ENCODE data around the gene BOC. TPM values are rescaled to one million over a fixed set of nuclear protein-coding genes. Genes with fewer than 3 reads are reported as not detected.

The BOC gene
- total RNA-seq: 100 to 1,000 TPM; 103 to 169 (median 105) TPM

DNA sequence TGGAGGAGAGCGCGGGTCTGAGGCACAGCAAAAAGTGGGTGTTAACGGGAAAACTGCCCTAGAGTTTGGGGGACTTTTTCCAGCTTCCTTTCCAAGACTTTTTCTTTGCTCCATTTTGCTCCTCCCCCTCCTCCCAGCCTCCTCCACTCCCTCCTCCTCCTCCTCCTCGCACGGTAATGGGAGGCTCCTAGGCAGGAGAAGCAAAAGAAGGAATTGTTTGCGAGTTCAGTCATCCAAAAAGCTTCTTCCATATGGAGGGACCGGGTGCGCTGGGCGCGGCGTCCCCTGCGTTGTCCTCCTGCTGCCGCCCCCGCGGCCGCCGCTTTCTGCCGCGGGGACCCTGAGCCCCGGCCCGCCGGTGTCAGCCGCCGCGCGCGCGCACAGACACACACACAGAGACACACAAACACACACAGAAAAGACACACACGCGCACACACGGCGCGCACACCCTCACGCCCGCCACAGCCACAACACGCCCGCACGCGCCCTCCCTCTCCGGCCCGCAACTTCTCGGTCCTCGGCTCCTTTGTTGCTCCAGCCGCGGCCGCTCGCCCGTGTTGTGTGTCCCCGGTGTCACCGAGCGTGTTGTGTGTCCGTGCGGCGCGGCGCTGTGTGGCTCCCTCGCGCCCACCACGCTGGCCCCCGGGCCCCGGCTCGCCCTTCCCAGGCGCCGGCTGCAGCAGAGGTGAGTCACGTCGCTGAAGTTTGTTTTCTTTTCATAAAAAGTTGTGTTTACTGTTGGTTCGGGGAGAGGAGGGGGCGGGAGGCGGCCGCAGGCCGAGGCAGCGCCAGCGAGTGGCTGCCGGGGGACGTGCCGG is at the start of gene BOC:
Gene BOC, plus strand, starts transcription at position 228 of the 820 bp plus-strand sequence. CDS start 38,246 bp downstream, outside the sequence.
- Histone ChIP-seq H3K4me1 (no peaks in the 10 kb centered on the region), H3K36me3 (no peaks in the 10 kb centered on the region), H3K4me3 (peak within 1 kb of the TSS; percentile 83 to 87), H3K27me3 (no peaks in the 10 kb centered on the region), H3K27ac (peak within 1 kb of the TSS; percentile 96), H3K9me3 (no peaks in the 10 kb centered on the region)
- TF ChIP-seq, protein P1, sequence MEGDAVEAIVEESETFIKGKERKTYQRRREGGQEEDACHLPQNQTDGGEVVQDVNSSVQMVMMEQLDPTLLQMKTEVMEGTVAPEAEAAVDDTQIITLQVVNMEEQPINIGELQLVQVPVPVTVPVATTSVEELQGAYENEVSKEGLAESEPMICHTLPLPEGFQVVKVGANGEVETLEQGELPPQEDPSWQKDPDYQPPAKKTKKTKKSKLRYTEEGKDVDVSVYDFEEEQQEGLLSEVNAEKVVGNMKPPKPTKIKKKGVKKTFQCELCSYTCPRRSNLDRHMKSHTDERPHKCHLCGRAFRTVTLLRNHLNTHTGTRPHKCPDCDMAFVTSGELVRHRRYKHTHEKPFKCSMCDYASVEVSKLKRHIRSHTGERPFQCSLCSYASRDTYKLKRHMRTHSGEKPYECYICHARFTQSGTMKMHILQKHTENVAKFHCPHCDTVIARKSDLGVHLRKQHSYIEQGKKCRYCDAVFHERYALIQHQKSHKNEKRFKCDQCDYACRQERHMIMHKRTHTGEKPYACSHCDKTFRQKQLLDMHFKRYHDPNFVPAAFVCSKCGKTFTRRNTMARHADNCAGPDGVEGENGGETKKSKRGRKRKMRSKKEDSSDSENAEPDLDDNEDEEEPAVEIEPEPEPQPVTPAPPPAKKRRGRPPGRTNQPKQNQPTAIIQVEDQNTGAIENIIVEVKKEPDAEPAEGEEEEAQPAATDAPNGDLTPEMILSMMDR (IDR thresholded peaks at IDR 0.05): peak in 1 of 4 experiments; percentile 22
- TF ChIP-seq POLR2A (IDR thresholded peaks at IDR 0.05): peak; percentile 49 to 75
- DNase-seq: peak; percentile 51 to 72
- intact Hi-C loops (cut with DNase I; ENCODE audit: low total_unique reads): no loop called here

GRCh38 chr3:113161661-113162060 is 49.7 kb upstream of the BOC start:
- no peak for DNase-seq
- H3K4me3 ChIP-seq: no peak overlapping the region
- H3K27me3 ChIP-seq: no peaks in the 10 kb centered on the region
- TF ChIP-seq POLR2A (IDR thresholded peaks at IDR 0.05): no peak
- TF ChIP-seq, protein P1 (IDR thresholded peaks at IDR 0.05): no peak
- H3K27ac ChIP-seq: no peak overlapping the region
- H3K36me3 ChIP-seq: no peaks in the 10 kb centered on the region
- intact Hi-C loops (cut with DNase I; ENCODE audit: low total_unique reads): no loop called here
- no peaks in the 10 kb centered on the region for H3K9me3 ChIP-seq
- peaks cover 4 to 12% of the 10 kb centered on the region in 2 donors for H3K4me1 ChIP-seq

- Histone ChIP-seq H3K9me3 (no peaks in the 10 kb centered on the region), H3K27me3 (no peaks in the 10 kb centered on the region), H3K4me1 (peaks cover 4 to 19% of the 10 kb centered on the region in 2 donors), H3K27ac (no peak overlapping the region), H3K4me3 (no peak overlapping the region), H3K36me3 (no peaks in the 10 kb centered on the region)
- TF ChIP-seq POLR2A (IDR thresholded peaks at IDR 0.05): no peak
- TF ChIP-seq, protein P1 (IDR thresholded peaks at IDR 0.05): no peak
- intact Hi-C loops (cut with DNase I; ENCODE audit: low total_unique reads): no loop called here
- DNase-seq: no peak
Measured at GRCh38 chr3:113163152-113163551, 48.2 kb upstream of the BOC start.

- Histone ChIP-seq H3K36me3 (no peaks in the 10 kb centered on the region), H3K27ac (peak overlapping the region; percentile 78 to 87), H3K27me3 (no peaks in the 10 kb centered on the region), H3K4me1 (peaks cover 0 to 27% of the 10 kb centered on the region in 2 donors), H3K9me3 (no peaks in the 10 kb centered on the region), H3K4me3 (no peak overlapping the region)
- intact Hi-C loops (cut with DNase I; ENCODE audit: low total_unique reads): no loop called here
- DNase-seq: peak; percentile 47 to 59
- TF ChIP-seq, protein P1 (IDR thresholded peaks at IDR 0.05): no peak
- no peak for TF ChIP-seq POLR2A (IDR thresholded peaks at IDR 0.05)
Measured at GRCh38 chr3:113165841-113166240, 45.5 kb upstream of the BOC start.

- no peak for DNase-seq
- no peaks in the 10 kb centered on the region for H3K9me3 ChIP-seq
- H3K4me3 ChIP-seq: no peak overlapping the region
- peaks cover 0 to 27% of the 10 kb centered on the region in 2 donors for H3K4me1 ChIP-seq
- no peaks in the 10 kb centered on the region for H3K36me3 ChIP-seq
- peak overlapping the region; percentile 78 to 87 for H3K27ac ChIP-seq
- no peaks in the 10 kb centered on the region for H3K27me3 ChIP-seq
- intact Hi-C loops (cut with DNase I; ENCODE audit: low total_unique reads): no loop called here
- no peak for TF ChIP-seq POLR2A (IDR thresholded peaks at IDR 0.05)
- TF ChIP-seq, protein P1 (IDR thresholded peaks at IDR 0.05): no peak
Measured at GRCh38 chr3:113166357-113166718, 45.0 kb upstream of the BOC start.
